ENCODE data around the gene ARFGAP1.

Gene ARFGAP1

DNA sequence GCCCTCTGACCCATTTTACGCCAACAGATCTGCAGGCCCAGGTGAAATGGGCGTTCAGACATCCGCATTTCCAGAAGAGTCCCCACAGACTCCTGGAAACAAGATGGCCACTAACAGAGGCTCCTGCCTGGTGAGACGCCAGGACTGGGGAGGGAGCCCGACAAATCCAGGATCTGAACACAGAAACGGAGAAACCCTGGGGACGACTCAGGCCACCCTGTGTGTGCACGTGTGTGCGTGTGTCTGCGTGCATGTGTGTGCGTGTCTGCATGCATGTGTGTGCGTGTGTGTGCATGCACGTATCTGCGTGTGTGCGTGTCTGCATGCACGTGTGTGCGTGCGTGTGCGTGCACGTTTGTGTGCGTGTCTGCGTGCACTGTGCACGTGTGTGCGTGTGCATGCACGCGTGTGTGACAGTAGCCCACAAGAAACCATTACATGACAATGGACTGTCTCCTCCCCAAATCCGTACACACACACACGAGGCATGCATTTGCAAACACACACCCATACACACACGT is 63.7 kb downstream of the ARFGAP1 start:
- DNase-seq (ENCODE audit: insufficient read length, low spot score) = no peak
- FAIRE-seq = no peak

DNA sequence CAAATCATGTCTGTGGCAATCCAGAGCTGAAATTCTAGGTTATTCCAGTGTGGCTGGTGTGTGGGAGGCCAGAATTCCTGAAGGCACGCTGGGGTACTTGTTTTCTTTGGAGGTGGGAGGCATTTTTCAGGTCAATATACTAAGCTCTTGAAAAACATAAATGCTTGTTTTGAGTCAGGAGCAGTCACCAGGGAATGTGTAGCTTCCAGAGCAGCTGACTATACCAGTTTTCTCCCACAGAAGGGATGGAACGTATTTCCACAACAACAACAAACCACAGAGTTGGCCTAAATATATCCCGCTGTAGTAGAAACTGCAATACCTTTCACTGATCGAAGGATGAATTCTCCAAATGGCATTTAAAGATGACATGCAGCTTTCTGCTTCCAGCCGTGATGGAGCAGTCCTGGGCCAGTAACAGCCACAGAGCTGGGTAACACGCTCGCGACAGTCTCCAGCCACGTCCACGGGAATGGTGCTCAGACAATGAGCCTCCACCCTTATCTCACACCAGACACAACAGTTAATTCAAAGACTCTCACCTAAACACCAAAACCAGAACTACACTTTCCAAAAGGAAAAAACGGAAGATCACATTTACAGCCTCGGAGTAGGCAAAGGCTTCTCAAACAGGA is 65.3 kb downstream of the ARFGAP1 start:
- DNase-seq (ENCODE audit: insufficient read length, low spot score) (no peak), FAIRE-seq (no peak)
- TF ChIP-seq SPI1 (IDR thresholded peaks at IDR 0.05; ENCODE audit: low read depth, low read length) = no peak
- no peak for TF ChIP-seq POLR2A (IDR thresholded peaks at IDR 0.05; ENCODE audit: low read depth, low read length)

More for the DNA sequence above, 63.7 kb downstream of the ARFGAP1 start:
- TF ChIP-seq POU2F2 (IDR thresholded peaks at IDR 0.05; ENCODE audit: low read depth, low read length) = no peak
- TF ChIP-seq SPI1 (IDR thresholded peaks at IDR 0.05; ENCODE audit: low read depth, low read length) = no peak
- no peak for TF ChIP-seq PAX5 (IDR thresholded peaks at IDR 0.05; ENCODE audit: insufficient read depth, low read length, severe bottlenecking)
- no peak for TF ChIP-seq POLR2A (IDR thresholded peaks at IDR 0.05; ENCODE audit: low read depth, low read length)

All from GM12891 (cell line).